ENCODE measurements around the gene KCNJ12.

DNA sequence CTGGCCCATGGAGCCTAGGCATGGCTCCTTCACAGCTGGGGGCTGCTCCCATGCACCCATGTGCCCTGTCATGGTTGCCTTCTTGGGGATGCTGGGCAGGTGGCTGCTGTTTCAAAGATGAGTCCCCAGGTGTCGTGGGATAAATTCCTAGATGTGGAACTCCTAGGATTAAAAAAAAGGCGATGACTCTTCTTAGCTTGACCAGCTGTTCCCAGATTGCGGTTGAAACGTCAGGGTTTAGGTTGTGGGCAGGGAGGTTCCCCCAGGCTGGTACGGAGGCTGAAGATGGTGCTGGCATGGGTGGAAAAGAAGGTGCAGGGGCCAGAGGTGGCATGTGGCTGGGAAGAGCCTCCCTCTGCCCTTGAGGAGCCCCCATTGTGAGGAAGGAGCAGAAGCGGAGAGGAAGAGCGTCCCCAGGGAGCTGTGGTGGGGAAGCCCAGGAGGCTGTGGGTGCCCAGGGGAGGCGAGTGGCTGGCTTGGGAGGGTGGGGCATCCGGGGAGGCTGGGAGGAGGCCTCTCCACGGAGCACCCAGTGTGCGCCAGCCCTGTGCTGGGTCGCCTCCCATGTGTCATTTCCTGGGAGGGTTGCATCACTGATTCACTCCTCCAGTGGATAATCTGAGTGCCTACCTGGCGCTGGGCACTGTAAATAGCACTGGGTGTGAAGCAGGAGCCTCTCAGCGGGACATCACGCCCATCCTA is 7.5 kb upstream of the KCNJ12 start:
- TF ChIP-seq CHD2 (IDR thresholded peaks at IDR 0.05; ENCODE audit: low read depth, low read length) (no peak), CTCF (CRISPR knock-in tag; IDR thresholded peaks at IDR 0.05) (no peak), XRCC5 (optimal IDR thresholded peaks at IDR 0.05; ENCODE audit: low read length) (no peak), CENPT (CRISPR knock-in tag; IDR thresholded peaks at IDR 0.05; ENCODE audit: low read depth) (no peak), CEBPB (IDR thresholded peaks at IDR 0.05; ENCODE audit: borderline replicate concordance, low read depth, low read length) (no peak), TOE1 (CRISPR knock-in tag; IDR thresholded peaks at IDR 0.05) (no peak), MTF2 (CRISPR knock-in tag; IDR thresholded peaks at IDR 0.05; ENCODE audit: borderline replicate concordance) (no peak), MXI1 (IDR thresholded peaks at IDR 0.05; ENCODE audit: borderline replicate concordance, low read depth, low read length) (no peak), POLR2G (IDR thresholded peaks at IDR 0.05; ENCODE audit: low read depth, low read length) (no peak)
- TF ChIP-seq, protein P1, sequence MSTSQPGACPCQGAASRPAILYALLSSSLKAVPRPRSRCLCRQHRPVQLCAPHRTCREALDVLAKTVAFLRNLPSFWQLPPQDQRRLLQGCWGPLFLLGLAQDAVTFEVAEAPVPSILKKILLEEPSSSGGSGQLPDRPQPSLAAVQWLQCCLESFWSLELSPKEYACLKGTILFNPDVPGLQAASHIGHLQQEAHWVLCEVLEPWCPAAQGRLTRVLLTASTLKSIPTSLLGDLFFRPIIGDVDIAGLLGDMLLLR (CRISPR knock-in tag; IDR thresholded peaks at IDR 0.05): no peak

Data from HepG2 (cell line).